DMS153 (cell line): ENCODE results near the gene PSME1.
A peak's percentile ranks its signal among the peaks of the same experiment; 100 is the strongest.

Experiments
- DNase-seq: peaks from one replicate; lab custom pipeline; 2025; lab: John Stamatoyannopoulos, UW

The PSME1 gene

GRCh38 chr14:24176599-24176998, 40.6 kb downstream of the PSME1 start:
- DNase-seq = no peak

DNA sequence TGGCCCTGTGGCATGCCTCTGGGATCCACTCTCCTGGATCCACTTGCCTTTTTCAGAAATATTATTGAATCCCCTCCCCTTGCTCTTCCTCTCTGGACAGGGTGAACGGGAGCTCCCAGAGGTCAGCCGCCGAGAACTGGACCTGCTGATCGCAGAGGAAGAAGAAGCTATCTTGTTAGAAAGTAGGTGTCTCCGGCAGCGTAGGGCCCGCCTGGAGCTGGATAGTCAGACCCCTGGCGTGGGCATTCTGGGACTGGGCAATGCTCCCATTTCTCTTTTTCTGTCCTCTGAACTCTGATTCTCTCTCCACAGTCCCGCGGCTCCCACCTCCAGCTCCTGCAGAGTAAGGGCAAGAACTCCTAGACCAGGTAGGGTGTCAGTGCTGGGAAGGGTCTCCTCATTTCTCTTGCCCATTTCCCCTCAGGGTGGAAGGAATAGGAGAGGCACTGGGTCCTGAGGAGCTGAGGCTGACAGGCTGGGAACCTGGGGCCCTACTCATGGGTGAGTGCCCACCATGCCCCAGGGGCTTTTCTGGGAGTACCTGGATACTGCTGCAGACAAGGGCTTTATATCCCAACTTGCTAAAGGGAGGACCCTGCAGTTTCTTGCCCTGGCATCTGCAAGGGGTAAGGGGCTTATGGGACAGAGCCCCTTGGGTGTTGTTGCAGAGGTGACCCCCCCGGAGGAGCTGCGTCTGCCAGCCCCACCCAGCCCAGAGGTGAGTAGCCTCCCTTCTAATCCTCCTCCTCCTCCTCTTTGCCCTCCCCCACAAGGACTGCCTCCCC, 41.2 kb downstream of the PSME1 start:
- DNase-seq = no peak

DNA sequence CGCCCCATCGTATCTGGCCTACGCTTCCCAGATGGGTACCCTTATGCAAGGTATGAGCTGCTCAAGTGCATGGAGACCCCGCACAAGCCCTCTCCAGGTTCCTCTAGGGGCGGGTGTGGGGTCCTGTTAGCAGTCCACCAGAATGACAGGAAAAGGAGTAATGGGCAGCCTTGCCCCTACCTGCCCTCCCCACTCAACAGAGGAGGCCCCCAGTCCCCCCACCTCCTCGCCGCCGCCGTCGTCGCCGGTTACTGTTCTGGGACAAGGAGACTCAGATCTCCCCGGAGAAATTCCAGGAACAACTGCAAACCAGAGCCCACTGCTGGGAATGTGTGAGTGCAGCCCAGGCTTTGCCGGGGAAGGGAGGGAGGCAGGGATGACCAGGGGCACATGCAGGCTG, 41.9 kb downstream of the PSME1 start:
- DNase-seq = no peak

DNA sequence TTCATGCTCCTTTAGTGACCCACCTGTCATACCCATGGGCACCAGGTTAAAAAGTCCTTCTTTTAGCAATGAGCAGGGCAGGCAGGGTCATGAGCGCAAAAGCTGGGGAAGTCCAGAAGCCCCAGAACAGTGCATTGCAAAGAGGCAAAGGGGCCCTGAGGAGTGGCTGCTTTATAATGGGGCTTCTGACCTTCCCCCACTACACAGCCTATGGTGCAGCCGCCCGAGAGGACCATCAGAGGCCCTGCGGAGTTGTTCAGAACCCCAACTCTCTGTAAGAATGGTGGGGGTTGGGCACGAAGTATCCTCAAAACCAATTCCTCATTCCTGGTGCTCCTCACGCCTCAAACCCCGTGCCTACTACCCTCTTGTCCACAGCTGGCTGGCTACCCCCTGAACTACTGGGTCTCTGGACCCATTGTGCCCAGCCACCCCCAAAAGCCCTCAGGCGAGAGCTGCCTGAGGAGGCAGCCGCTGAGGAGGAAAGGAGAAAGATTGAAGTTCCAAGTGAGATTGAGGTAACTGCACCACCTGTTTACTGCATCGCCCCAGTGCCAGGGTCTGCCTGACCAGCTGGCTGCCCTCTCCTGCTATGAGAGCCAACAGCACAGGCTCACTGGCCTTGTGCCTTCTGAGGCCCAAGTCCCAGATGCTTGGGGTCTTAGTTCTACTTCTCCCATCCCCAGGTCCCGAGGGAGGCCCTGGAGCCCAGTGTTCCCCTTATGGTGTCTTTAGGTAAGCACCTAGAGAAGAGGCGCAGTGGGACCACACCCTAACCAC, 42.6 kb downstream of the PSME1 start:
- no peak for DNase-seq

DNA sequence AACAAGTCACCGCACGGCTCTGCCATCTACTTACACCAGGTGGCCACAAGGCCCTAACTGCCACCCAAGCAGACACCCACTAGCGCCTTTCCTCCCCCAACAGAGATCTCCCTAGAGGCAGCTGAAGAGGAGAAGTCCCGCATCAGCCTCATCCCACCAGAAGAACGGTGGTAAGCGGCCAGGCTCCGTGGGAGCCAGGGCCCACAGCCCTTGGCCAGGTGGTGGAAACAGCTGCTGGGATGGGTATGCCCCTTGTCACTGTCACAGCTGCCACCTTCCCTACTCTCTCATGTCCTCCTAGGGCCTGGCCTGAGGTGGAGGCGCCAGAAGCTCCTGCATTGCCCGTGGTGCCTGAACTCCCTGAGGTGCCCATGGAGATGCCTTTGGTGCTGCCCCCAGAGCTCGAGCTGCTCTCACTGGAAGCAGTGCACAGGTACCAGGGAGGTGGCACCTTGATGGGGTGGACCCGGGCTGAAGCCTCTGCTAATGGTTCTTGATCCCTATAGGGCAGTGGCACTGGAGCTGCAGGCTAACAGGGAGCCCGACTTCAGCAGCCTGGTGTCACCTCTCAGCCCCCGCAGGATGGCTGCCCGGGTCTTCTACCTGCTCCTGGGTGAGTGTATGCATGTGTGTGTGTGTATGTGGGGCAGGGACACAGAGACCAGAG, 43.4 kb downstream of the PSME1 start:
- no peak for DNase-seq

DNA sequence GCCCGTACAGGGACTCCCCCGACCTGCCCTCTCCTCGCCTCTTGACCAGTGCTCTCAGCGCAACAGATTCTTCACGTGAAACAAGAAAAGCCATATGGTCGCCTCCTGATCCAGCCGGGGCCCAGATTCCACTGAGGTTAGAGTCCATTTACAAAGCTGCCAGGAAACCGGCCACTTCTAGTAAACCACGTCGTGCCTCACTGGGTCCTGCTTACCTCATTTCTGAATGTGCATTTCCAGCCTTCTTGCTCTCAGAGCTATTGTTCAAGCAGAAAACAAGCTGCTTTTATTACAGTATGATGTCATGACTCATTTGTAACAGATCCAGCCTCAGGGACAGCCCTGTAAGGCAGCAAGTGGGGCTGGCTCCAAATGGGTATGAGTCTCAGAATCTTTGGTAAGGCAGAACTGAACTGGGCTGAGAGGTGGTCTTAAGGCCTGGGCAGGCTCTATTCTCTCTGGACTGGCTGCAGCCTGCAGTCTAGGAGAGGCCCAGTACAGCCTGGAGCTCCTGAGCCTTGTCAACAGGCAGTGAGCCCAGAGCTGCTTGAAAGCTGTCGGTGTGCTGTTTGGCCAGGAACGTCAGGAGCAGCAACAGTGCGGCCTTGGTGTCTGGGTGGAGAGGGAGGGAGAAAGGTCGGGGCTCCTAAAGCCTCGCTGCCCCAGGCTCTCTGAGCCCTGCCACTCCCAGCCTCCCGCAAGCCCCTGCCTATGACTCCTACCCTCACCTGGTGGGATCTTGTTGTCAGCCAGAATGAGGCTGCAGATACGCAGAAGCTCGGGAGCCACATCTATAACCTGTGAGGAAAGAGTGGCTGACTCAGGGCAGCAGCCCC, 44.2 kb downstream of the PSME1 start:
- peak; percentile 12 for DNase-seq

DNA sequence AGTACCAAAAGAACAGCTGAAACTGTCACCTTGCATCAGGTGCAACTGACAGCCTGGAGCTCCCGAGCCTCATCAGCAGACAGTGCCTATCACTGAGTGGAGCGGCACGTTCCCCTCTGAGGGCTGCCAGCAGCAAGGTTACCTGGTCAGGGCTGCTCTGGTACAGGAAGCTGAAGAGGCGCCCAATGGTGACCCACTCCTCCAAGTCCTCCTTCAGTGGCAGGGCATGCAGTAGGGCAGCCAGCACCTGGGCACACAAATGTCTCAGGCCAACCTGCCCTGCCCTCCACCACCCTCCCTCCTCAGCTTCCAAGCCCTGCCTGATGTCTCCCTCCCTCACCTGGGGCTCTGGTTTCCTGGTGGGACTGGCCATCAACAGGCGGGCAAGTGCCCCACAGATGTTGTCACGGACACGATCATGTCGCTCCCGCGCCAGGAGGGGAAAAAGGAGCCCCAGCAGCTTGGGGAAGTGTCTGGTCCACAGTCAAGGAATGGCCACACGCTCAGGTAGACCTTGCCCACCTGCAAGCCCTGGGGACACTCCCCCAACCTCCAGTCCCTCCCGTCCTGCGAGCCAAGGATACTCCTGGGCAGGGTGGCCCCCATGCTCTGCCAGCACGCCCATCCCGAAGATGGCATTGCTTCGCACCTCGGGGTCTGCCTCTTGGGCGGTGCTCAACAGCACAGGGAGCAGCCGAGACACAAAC, 45.5 kb downstream of the PSME1 start:
- no peak for DNase-seq

DNA sequence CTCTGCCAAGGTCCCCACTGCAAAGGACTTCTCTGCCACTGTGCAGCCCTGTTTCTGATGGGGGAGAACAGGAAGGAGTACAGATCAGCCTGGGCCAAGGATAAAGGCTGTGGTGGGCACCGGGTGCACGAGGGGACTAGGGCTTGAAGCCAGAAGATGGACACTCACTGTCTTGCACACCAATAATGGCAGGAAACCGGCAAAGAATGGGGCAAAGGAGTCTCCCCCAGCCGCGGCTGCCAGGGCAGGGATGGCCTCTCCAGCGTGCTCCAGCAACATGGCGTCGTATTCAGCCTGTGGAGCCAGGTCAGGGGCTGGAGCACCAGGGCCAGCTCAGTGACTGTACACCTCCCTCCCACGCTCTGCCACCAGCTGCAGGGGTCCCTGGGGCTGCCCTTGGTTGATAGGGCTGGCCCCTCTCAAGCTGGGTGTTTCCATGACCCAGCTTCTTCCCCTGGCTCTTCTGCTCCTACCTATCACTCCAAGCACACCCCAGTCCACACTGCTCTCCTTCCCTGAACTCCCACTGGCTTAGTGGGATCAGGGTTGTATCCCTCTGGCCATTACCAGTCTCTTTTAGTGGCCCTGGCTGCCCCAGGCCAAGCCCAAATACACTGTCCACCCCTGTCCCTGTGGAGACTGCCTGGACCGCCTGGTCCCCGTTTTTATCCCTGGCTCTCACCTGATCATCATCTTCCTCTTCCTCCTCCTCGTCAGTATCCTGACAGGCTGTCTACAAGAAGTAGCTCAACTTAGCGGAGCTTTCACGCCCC, 46.3 kb downstream of the PSME1 start:
- no peak for DNase-seq

DNA sequence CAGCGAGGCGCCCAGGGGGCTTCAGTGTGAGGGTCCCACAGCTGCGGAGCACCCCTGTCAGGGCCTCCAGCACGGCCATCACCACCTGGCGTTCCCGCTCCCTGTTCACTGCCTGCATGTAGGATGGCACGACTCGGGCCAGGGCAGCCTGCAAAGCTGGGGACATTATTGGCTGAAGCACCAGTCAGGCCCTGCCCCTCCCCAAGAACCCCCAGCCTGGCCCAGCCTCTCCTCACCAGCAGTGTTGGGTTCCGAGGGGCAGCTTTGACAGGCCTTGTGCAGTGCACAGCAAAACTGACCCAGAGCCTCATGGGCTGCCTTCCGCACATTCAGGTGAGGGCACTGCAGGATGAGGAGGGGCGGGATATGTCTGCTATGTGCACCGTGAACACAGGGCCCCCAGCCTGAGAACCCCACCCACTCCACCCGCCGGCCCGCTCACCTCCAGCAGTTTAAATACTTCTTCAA, 47.1 kb downstream of the PSME1 start:
- no peak for DNase-seq

DNA sequence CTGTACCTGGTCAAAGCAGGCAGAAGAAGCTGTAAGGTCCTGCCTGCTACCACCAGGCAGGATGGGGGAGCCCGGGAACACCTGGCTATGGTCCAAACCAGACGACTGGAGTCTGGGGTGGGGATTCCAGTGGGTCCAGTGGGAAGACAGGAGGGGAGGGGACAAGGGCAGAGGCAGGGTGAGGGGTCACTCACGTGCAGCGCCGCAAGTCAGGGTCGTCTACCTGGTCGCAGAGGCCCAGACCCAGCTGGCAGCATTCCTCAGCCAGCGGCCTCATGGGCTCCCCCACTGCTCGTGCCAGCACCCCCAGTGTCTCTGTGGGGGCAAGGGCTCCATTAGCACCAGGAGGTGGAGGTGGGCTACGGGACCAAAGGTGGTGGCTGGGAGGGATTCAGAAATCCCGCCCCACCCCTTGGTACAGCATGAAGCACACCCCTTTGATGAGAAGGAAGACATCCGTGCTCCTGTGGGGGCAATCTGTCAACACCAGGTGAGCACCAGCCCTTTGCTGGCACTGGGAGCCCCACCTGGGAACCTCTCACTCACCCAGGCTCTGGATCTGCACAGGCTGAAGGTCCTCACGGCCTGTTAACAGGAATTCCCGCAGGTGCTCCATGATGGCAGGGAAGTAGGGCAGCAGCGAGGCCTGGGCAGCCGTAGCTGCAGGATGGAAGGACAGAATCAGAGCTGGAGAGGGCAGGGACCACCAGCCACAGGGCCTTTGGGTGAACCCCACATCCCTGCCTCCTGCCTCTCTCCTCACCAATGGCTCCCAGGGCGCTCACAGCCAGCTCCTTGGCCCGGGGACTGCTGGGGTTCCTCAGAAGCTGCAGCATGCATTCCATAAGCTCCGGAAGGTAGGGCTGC, 48.3 kb downstream of the PSME1 start:
- DNase-seq = no peak

- DNase-seq = no peak
Measured at GRCh38 chr14:24185026-24185425, 49.0 kb downstream of the PSME1 start.

- no peak for DNase-seq
Measured at GRCh38 chr14:24185741-24186140, 49.7 kb downstream of the PSME1 start.

DNA sequence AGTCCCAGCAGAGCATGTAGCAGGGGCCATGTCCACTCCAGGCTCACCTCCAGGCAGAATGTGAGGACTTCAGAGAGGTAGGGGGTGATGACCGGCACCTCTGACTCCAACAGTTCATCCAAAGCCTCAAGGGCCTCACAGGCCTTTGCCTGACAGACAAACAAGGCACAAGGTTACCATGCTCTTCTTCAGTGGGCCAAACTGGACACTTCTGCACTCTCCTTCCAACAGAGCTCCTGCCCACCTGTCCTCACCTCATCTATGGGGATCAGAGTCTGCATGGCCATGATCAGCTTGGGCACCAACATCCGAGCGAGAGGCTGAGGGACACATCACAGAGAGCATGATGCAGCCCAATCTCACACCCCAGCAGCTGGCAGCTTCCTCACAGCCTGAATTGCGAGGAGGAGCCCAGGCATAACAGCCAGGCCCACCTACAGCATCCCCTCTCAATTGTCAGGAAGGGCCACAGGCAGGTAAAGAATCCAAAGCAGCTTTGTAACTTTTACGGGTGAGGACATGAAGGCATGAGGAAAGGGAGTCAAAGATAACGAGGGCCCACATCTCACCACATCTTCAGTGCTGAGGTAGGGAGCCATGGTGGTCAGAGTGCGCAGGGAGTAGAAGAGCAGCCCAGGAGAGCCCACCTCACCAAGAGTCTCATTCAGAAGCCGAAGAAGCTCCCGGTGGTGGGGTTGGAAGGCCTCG, 51.0 kb downstream of the PSME1 start:
- DNase-seq = no peak

- no peak for DNase-seq
Measured at GRCh38 chr14:24187539-24187915, 51.5 kb downstream of the PSME1 start.
